Medulla oblongata (tissue), 1 donor: Measurements from ENCODE around the gene GNMT.
"Not testable (repeated sequence)": the region's sequence is repeated elsewhere in the genome, so short reads cannot be mapped to it uniquely, and the experiment has no call there.

Experiments used
- DNase-seq: peaks from one replicate; pipeline ENCODE4 v3.0.0-alpha.2; 2015; ENCODE audit errors: extremely low spot score

GNMT gene

GRCh38 chr6:42974919-42975505, 14.5 kb downstream of the GNMT start:
- no peak for DNase-seq

- no peak for DNase-seq
Observed at GRCh38 chr6:42978487-42978838, 17.9 kb downstream of the GNMT start.

- DNase-seq = peak; percentile 84
Observed at GRCh38 chr6:42978839-42979522, 18.4 kb downstream of the GNMT start, which contains the start of gene PEX6. TSS of gene PEX6 (minus strand) at chr6:42979181. CDS start at chr6:42979150, 31 bp downstream.

- DNase-seq = no peak
Observed at GRCh38 chr6:42979523-42980177, 19.1 kb downstream of the GNMT start.

- no peak for DNase-seq
Observed at GRCh38 chr6:42981836-42982235, 21.3 kb downstream of the GNMT start.

GRCh38 chr6:42984001-42984923, 23.7 kb downstream of the GNMT start, which contains the start of gene PPP2R5D:
TSS of gene PPP2R5D (plus strand) at chr6:42984570. CDS start at chr6:42984678, 108 bp downstream.
- DNase-seq = peak; percentile 100

- no peak for DNase-seq
Observed at GRCh38 chr6:42984924-42985475, 24.4 kb downstream of the GNMT start.

- no peak for DNase-seq
Observed at GRCh38 chr6:42987533-42988451, 27.2 kb downstream of the GNMT start.

GRCh38 chr6:42988486-42989020, 28.0 kb downstream of the GNMT start:
- no peak for DNase-seq

GRCh38 chr6:42989923-42990322, 29.4 kb downstream of the GNMT start:
- DNase-seq = no peak

GRCh38 chr6:42993445-42993844, 32.9 kb downstream of the GNMT start:
- DNase-seq = no peak

GRCh38 chr6:42996513-42996912, 36.0 kb downstream of the GNMT start:
- no peak for DNase-seq

- DNase-seq = not testable (repeated sequence)
Observed at GRCh38 chr6:42998205-42998604, 37.7 kb downstream of the GNMT start.

GRCh38 chr6:43001843-43002242, 41.3 kb downstream of the GNMT start:
- DNase-seq = no peak

GRCh38 chr6:43005844-43006243, 45.3 kb downstream of the GNMT start:
- DNase-seq = no peak

- DNase-seq = no peak
Observed at GRCh38 chr6:43006251-43006650, 45.7 kb downstream of the GNMT start.

GRCh38 chr6:43007126-43007525, 46.6 kb downstream of the GNMT start:
- DNase-seq = no peak

- peak; percentile 26 for DNase-seq
Observed at GRCh38 chr6:43009124-43009523, 48.6 kb downstream of the GNMT start.

GRCh38 chr6:43011207-43011606, 50.7 kb downstream of the GNMT start:
- DNase-seq = no peak

- DNase-seq = no peak
Observed at GRCh38 chr6:43012364-43012763, 51.8 kb downstream of the GNMT start.
